Omental fat pad (tissue), 4 donors: ENCODE data around the gene WNT1. TPM values are rescaled to one million over a fixed set of nuclear protein-coding genes. Genes with fewer than 3 reads are reported as not detected.
A peak's percentile ranks its signal among the peaks of the same experiment; 100 is the strongest.

ENCODE experiments used
- ATAC-seq: fragments of 150-250 bp; one replicate; pipeline ENCODE4 v1.9.1; 2016; ENCODE audit warnings: mild to moderate bottlenecking, moderate library complexity; ENCODE audit not compliant: low FRiP score
- DNase-seq: peaks from one replicate; pipeline ENCODE4 v3.0.0-alpha.2; 2019; ENCODE audit warnings: low spot score
- total RNA-seq, 4 donors: library from RNA; depleted of rRNA; stranded (reverse); fragments of >200 nt; gene quantifications; one replicate each; pipeline ENCODE4 v1.1.0, GENCODE V29; 2016
- TF ChIP-seq, protein P1 (sequence below), 3 donors: fragments of 450-650 bp; IDR thresholded peaks; one replicate each; pipeline ENCODE4 v1.5.1; 2016 to 2017; ENCODE audit warnings: antibody characterized with exemption in 3 of 3, mild to moderate bottlenecking in 3 of 3, moderate library complexity in 2 of 3

Gene WNT1
- total RNA-seq, 4 donors from 2014 or later, result 0.60 TPM; not detected in 3

DNA sequence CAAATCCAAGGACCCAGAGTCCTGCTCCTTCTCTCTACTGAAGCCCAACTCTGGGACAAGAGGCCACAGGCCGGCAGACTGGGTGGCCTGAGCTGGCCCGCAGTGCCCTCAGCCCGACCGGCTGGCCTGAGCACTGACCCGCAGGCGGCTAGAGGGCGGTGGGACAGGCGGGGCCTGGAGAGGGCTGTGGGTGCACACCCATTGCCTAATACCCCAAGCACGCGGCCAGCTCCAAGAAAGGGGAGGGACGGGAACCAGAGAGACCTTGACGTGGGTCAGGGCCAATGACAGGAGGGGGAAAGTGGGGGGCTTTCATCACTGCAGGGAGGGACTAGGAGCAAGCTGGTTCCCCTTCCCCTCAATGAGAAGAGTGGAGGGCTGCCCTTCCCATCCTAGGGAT, 4.6 kb upstream of the WNT1 start:
- DNase-seq (no peak), ATAC-seq (no peak)
- TF ChIP-seq, protein P1, sequence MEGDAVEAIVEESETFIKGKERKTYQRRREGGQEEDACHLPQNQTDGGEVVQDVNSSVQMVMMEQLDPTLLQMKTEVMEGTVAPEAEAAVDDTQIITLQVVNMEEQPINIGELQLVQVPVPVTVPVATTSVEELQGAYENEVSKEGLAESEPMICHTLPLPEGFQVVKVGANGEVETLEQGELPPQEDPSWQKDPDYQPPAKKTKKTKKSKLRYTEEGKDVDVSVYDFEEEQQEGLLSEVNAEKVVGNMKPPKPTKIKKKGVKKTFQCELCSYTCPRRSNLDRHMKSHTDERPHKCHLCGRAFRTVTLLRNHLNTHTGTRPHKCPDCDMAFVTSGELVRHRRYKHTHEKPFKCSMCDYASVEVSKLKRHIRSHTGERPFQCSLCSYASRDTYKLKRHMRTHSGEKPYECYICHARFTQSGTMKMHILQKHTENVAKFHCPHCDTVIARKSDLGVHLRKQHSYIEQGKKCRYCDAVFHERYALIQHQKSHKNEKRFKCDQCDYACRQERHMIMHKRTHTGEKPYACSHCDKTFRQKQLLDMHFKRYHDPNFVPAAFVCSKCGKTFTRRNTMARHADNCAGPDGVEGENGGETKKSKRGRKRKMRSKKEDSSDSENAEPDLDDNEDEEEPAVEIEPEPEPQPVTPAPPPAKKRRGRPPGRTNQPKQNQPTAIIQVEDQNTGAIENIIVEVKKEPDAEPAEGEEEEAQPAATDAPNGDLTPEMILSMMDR (IDR thresholded peaks at IDR 0.05), result no peak

DNA sequence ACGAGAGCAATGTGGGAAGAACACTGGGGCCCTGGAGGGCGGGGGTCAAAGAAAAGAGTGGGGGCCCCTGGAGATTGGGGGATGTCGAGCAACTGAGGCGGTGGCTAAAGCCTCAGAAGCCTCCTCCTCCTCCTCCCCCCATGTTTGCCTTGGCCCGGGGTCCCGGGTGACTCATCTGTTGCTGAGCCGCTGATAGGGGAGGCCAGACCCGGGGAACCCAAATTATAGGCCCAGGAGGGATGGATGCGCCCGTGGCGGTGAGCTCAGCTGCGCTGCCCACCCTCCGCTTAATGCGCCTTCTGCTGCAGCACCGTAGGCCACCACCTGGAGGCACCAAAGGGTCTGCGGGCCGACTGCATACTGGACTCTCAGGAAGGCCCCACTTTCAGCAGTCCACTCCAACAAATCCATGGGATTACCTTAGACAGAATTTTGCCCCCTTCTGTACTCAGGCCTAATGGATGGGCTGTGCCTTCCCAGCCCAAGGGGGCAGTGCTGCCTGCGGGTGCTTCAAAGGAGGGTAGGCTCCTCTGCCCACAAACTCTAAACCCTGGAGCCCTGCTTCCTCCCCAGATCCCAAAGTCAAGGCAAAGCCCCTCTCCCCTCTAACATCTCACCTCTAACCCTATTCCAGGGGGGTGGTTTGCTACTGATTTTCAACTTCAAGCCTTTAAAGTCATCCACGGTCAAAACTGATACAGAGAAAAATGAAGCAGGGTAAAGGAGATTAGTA, 4.0 kb upstream of the WNT1 start:
- ATAC-seq, result no peak
- TF ChIP-seq, protein P1 (IDR thresholded peaks at IDR 0.05), result no peak
- no peak for DNase-seq

DNA sequence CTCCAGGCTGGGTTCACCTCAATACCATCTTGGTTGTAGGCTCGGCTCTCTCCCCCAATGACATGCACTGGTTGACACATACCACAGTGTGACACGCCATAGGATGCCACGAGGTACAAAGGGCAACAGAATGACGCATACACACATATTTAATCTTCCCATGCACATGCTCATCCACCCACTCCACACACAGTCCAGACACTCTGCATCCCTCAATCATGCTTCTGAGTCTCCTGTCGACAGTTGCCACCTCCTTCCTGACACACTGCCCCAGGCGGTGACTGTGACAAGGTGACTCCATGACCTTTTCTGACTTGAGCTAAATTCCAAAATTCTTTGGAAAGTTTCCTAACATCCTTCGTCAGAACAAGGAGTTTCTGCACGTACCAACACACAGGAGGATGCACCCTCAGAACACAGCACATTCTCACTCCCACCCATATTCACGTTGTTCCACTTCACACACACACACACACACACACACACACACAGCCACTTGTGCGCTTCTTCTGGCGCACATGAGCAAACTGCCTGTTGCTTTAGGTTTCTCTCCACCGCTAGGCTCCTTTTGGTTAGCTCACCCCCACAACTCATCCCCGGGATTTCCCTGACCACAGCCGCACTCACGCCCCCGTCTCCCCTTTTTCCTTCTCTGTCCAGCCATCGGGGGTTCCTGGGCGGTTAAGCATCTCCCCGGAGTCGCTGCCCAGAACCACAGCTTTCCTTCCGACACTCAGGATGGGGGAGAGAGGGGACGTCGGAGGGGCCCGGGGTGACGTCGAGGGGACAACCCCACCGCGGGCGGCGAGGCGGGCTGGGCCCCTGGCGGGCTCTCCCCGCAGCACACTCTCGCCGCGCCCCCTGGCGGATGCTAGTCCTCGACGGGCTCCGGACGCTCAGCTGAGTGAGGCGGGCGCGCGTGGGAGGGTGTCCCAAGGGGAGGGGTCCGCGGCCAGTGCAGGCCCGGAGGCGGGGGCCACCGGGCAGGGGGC, 536 bp upstream of the WNT1 start:
- ATAC-seq (peak; percentile 50), DNase-seq (peak; percentile 70)
- TF ChIP-seq, protein P1 (IDR thresholded peaks at IDR 0.05), result peak in 1 of 3 donors; percentile 37

DNA sequence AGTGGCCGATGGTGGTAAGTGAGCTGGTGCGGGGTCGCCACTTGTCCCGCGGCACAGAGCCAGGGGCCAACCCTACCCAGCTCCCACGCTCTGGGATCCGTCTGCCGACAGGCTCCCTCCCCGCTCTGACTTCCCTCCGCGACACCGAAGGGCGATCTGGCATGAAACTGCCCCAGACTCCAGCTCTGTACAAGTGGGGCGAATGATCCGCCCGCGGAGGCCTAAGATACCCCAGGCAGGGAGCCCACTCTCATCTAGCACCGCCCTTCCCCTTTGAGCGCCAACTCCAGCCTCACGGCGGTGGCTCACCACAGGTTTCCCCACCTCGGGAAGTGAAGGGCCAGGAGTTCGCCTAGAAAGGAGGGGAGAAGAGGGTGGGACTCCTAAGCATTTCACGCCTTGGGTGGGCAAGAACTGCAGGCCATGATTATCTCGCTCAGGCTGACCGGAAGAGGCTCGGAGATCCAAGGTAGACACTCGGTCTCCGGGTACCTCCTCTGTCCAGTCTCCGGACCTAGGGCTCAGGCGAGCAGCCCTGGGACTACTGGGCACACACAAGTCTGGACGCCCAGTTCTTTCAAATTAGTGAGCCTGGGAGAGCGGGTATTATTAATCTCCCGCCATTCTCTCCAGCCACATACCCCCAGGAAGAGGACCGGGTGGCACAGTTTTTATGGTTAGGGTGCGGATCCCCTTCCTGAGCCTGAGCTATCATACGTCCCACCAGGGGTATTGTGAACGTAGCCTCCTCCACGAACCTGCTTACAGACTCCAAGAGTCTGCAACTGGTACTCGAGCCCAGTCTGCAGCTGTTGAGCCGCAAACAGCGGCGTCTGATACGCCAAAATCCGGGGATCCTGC, 849 bp downstream of the WNT1 start:
- DNase-seq (no peak), ATAC-seq (peak; percentile 21)
- TF ChIP-seq, protein P1 (IDR thresholded peaks at IDR 0.05), result no peak

DNA sequence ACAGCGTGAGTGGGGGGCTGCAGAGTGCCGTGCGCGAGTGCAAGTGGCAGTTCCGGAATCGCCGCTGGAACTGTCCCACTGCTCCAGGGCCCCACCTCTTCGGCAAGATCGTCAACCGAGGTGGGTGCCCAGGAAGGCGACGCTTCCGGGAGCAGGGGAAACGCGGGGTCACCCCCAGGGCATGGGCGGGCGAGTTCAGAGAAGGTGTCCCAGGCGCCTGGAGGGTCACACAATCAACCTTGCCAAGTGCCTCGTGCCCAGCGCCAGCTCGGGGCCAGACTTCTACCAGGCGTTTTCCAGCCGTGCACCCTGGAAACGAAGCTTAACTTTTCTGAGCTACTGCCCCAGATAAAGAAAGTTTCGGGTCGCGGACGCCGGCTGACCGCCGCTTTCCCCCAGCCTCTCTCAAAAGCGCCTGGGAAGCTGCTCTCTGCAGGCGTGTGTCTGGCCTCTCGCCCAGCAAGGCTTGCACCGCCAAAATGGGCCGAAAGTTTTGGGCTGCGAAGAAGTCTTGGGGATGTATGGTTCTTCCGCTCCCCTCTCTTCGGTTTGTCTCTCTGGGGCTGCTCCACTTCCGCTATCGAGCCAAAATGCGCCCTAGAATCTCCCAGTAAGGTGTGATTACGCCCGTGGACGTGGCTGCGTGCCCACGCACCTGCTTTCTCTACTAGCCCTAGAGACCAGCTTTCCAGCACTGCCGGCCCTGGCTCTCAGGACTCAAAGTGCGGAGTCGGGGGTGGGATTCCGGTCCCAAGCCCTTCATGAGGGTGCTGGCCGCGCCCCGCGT, 1.7 kb downstream of the WNT1 start:
- ATAC-seq (no peak), DNase-seq (no peak)
- TF ChIP-seq, protein P1 (IDR thresholded peaks at IDR 0.05), result no peak
